ENCODE measurements around the gene COX15.

The COX15 gene

DNA sequence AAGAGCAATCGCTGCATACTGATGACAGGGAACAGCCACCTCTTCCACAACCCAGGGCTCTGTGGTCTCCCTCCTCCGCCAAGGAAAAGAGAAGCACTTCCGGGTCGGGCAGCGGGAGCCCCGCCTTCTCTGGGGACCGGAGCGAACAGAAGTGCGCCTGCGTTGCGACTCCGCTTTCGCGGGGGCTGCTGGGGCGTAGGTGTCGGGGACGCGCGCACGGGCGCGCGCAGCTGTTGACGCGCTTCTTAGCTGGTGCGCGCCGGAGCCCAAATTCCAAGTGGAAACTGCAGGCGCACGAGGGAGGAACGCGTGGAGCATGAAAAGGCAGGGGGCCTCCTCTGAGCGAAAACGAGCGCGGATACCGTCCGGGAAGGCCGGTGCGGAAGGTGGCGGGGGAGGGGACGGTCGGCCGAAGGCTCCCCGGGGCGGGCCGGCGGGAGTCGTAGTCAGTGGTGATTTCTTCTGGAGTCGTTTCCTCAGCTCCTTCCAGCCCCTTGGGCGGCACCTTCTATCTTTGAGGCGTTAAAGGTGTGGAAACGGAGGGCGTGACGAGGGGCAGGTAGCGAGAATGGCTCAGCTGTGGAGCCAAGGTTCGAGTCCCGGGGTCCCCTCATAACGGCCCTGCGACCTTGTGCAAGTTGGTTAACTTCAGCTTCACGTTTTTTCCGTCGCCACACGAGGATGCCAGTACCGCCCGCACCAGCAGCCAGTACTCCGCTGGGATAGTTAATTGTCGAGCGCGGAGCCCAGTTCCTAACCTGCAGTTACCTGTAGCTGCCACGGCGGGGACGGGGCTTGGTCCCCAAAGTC lies at the start of gene COX15, which contains the start of gene CUTC:
Gene COX15, minus strand, starts transcription at position 95 of the 810 bp plus-strand sequence. Its CDS starts 78 bp downstream, at position 17.
Gene CUTC, plus strand, starts transcription at position 202 of the 810 bp plus-strand sequence. Its CDS starts 115 bp downstream, at position 317.
- peak; percentile 77 for TF ChIP-seq L3MBTL2 (conservative IDR thresholded peaks at IDR 0.05)
- no peak for TF ChIP-seq CTBP1 (IDR thresholded peaks at IDR 0.05; ENCODE audit: borderline replicate concordance)
- peak; percentile 82 for TF ChIP-seq ELF4 (IDR thresholded peaks at IDR 0.05)
- TF ChIP-seq ARNT (IDR thresholded peaks at IDR 0.05), result no peak
- ChIA-PET CTCF (interaction anchor here (0.8 to 1.8 kb wide), 6 partner anchors 8 to 258 kb away, joined by 3 to 7 read pairs (median 4); no protein-coding TSS in a partner anchor), POLR2A (interaction anchor here (0.6 to 3.6 kb wide), 15 partner anchors 10 to 302 kb away, joined by 3 to 32 read pairs (median 4); partner anchors contain the start of genes ENTPD7, GOT1 and SLC25A28)
- peak; percentile 99 for DNase-seq (ENCODE audit: extremely low spot score)

GRCh38 chr10:99779335-99779734 lies 47.4 kb upstream of the COX15 start:
- DNase-seq (ENCODE audit: extremely low spot score), result no peak
- CTCF ChIA-PET, result no interaction called here
- POLR2A ChIA-PET, result no interaction called here
- no peak for TF ChIP-seq NFRKB (IDR thresholded peaks at IDR 0.05)
- peak; percentile 74; the same call in 1 of the 2 replicates for TF ChIP-seq ZNF384 (IDR thresholded peaks at IDR 0.05)
- TF ChIP-seq FOXA1 (IDR thresholded peaks at IDR 0.05), result no peak

DNA sequence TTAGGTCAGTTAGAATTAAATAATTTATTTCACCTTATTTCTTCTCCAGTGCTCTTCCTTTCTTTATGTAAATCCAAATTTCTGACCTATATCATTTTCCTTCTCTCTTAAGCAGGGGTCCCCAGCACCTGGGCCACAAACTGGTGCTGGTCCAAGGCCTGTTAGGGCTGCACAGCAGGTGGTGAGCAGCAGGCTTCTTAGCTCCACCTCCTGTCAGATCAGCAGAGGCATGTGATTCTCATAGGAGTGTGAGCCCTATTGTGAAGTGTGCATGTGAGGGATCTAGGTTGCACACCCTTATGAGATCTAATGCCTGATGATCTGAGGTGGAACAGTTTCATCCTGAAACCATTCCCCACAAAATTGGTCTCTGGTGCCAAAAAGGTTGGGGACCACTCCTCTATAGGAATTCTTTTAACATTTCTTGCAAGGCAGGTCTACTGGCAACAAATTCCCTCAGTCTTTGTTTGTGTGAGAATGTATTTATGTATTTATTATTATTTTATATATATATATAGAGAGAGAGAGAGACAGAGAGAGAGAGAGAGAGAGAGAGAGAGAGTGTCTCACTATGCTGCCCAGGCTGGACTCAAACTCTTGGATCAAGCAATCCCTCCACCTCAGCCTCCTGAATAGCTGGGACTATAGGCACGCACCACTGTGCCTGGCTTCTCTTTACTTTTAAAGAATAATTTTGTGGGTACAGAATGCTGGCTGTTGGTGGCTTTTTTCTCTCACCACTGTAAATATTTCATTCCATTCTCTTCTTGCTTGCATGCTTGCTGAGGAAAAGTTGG lies 46.2 kb upstream of the COX15 start:
- DNase-seq (ENCODE audit: extremely low spot score), result peak; percentile 36
- TF ChIP-seq PKNOX1 (IDR thresholded peaks at IDR 0.05), result no peak
- TF ChIP-seq FOXK2 (IDR thresholded peaks at IDR 0.05), result no peak
- TF ChIP-seq HDGF (IDR thresholded peaks at IDR 0.05; ENCODE audit: borderline replicate concordance), result no peak
- no peak for TF ChIP-seq ELF4 (IDR thresholded peaks at IDR 0.05)
- no peak for TF ChIP-seq BHLHE40 (IDR thresholded peaks at IDR 0.05; ENCODE audit: borderline replicate concordance)
- TF ChIP-seq CTBP1 (IDR thresholded peaks at IDR 0.05; ENCODE audit: borderline replicate concordance), result no peak
- TF ChIP-seq L3MBTL2 (conservative IDR thresholded peaks at IDR 0.05), result no peak
- TF ChIP-seq ZNF384 (IDR thresholded peaks at IDR 0.05), result no peak
- TF ChIP-seq NFRKB (IDR thresholded peaks at IDR 0.05), result no peak
- TF ChIP-seq SUZ12 (IDR thresholded peaks at IDR 0.05), result no peak
- no peak for TF ChIP-seq FOXA1 (IDR thresholded peaks at IDR 0.05)
- TF ChIP-seq FOXM1 (IDR thresholded peaks at IDR 0.05; ENCODE audit: borderline replicate concordance), result no peak
- TF ChIP-seq TARDBP (IDR thresholded peaks at IDR 0.05), result no peak
- CTCF ChIA-PET, result no interaction called here
- POLR2A ChIA-PET, result interaction anchor here (1.0 kb wide), 1 partner anchor 158 kb away, joined by 3 read pairs; no protein-coding TSS in a partner anchor

DNA sequence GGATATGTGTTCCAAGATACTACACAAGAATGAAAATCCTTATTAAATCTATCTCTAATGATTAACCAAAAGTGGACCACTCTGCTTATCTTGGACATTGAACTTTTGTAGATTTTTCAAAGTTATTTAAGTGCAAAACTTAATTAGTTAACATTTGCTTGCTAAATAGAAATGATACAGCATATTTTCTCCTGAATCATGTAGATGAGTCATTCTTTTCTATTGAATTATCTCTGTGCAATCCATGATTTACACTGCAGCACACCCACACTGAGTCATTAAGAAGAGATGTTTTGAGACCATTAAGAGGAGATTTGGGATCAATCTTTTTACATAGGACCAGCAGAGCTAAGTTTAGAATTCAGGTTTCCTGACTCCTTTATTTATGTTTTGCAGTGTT lies 43.9 kb upstream of the COX15 start:
- CTCF ChIA-PET, result no interaction called here
- no peak for DNase-seq (ENCODE audit: extremely low spot score)
- POLR2A ChIA-PET, result no interaction called here
- TF ChIP-seq BHLHE40 (IDR thresholded peaks at IDR 0.05; ENCODE audit: borderline replicate concordance) (no peak), NFRKB (IDR thresholded peaks at IDR 0.05) (no peak), ARNT (IDR thresholded peaks at IDR 0.05) (no peak), ELF4 (IDR thresholded peaks at IDR 0.05) (no peak), CTBP1 (IDR thresholded peaks at IDR 0.05; ENCODE audit: borderline replicate concordance) (no peak), HDGF (IDR thresholded peaks at IDR 0.05; ENCODE audit: borderline replicate concordance) (no peak), TARDBP (IDR thresholded peaks at IDR 0.05) (no peak), SUZ12 (IDR thresholded peaks at IDR 0.05) (no peak), PKNOX1 (IDR thresholded peaks at IDR 0.05) (no peak), FOXA1 (IDR thresholded peaks at IDR 0.05) (no peak), FOXK2 (IDR thresholded peaks at IDR 0.05) (no peak), L3MBTL2 (conservative IDR thresholded peaks at IDR 0.05) (no peak), SP1 (IDR thresholded peaks at IDR 0.05) (no peak), FOXM1 (IDR thresholded peaks at IDR 0.05; ENCODE audit: borderline replicate concordance) (no peak), LEF1 (IDR thresholded peaks at IDR 0.05; ENCODE audit: borderline replicate concordance) (no peak)

DNA sequence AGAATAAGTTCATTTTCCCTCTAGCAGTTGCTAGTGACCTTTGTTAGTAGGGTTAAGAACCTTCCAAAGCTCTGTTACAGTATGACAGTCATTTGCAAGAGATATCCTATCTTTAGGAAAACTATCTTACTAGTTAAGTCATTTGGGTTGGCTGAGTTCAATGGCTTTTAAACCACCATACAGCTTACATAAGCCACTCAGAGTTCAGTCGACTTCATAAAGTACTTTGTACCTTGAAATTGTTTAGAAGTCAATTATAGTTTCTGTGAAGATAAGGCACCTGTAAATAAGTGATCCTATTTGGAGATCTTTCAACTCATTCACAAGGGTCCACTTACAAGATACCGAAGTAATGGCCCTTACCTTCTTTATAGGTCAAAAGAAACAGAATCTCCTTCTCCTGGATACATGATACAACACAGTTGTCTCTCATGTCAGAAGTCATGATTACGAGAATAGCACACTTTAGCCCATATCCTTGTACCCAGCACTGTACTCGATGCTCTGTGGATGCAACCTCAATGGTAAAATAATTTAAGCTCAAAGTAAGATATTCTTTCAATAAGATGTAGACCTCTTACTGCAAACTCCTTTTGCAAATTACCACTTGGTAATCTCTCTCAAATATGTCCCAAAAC lies 38.6 kb upstream of the COX15 start:
- ChIA-PET POLR2A (no interaction called here), CTCF (no interaction called here)
- TF ChIP-seq LEF1 (IDR thresholded peaks at IDR 0.05; ENCODE audit: borderline replicate concordance) (no peak), FOXK2 (IDR thresholded peaks at IDR 0.05) (no peak), BHLHE40 (IDR thresholded peaks at IDR 0.05; ENCODE audit: borderline replicate concordance) (no peak), SP1 (IDR thresholded peaks at IDR 0.05) (no peak), NFRKB (IDR thresholded peaks at IDR 0.05) (no peak), PKNOX1 (IDR thresholded peaks at IDR 0.05) (no peak)
- no peak for DNase-seq (ENCODE audit: extremely low spot score)

Measured in HEK293T (cell line).